Mucosa of gallbladder (tissue), 1 donor: ENCODE measurements around the gene BTNL3. TPM values are rescaled to one million over a fixed set of nuclear protein-coding genes. Genes with fewer than 3 reads are reported as not detected.

Source experiments
- DNase-seq: peaks from one replicate; pipeline ENCODE4 v3.0.0-alpha.2; 2020; ENCODE audit warnings: low spot score
- total RNA-seq: library from RNA; stranded (reverse); gene quantifications from one replicate; pipeline ENCODE4 v1.2.1, GENCODE V29; 2021
- donor health status: DM: no; HTN: no; CAD: no.

BTNL3 gene
- total RNA-seq, 1 donor from 2014 or later: 0.09 TPM

GRCh38 chr5:181047288-181047687, 58.6 kb downstream of the BTNL3 start:
- DNase-seq: no peak

- DNase-seq: no peak
Observed at GRCh38 chr5:181047921-181048320, 59.3 kb downstream of the BTNL3 start.

GRCh38 chr5:181050016-181050415, 61.4 kb downstream of the BTNL3 start:
- DNase-seq: no peak

GRCh38 chr5:181051841-181052671, 63.4 kb downstream of the BTNL3 start:
- DNase-seq: no peak

- no peak for DNase-seq
Observed at GRCh38 chr5:181052672-181053487, 64.2 kb downstream of the BTNL3 start.

- DNase-seq: no peak
Observed at GRCh38 chr5:181053488-181054121, 65.0 kb downstream of the BTNL3 start.

GRCh38 chr5:181054138-181054537, 65.5 kb downstream of the BTNL3 start:
- DNase-seq: peak; percentile 3

GRCh38 chr5:181054871-181055459, 66.3 kb downstream of the BTNL3 start:
- DNase-seq: no peak

Other genes with a start within 250 kb of the BTNL3 start
- not detected for gene OR2Y1, start 248.8 kb upstream of the BTNL3 start, total RNA-seq
- 145 TPM for gene MGAT1, start 186.0 kb upstream of the BTNL3 start, total RNA-seq
- gene ZFP62, start 127.6 kb upstream of the BTNL3 start, total RNA-seq: 34.7 TPM
- 47.3 TPM for gene BTNL8, start 89.7 kb upstream of the BTNL3 start, total RNA-seq
- 11.5 TPM for gene BTNL9, start 51.4 kb downstream of the BTNL3 start, total RNA-seq
- not detected for gene OR2V1, start 142.3 kb downstream of the BTNL3 start, total RNA-seq
- not detected for gene OR2V2, start 158.7 kb downstream of the BTNL3 start, total RNA-seq
- 1.2 TPM for gene TRIM7, start 216.3 kb downstream of the BTNL3 start, total RNA-seq
- 47.6 TPM for gene TRIM41, start 234.4 kb downstream of the BTNL3 start, total RNA-seq